Tibial nerve (tissue), 3 donors: ENCODE data around the gene LCLAT1.

Source experiments
- POLR2A ChIP-seq, 2 donors: fragments of 450-650 bp; IDR thresholded peaks; one replicate each; pipeline ENCODE4 v1.6.1; 2017; ENCODE audit warnings: antibody characterized with exemption in 2 of 2, mild to moderate bottlenecking in 2 of 2, moderate library complexity in 2 of 2
- TF ChIP-seq, protein P1 (sequence below), 5 experiments: fragments of 200-600 bp in 3 of 5; fragments of 450-650 bp in 2 of 5; sonication (generic) in 3 of 5; IDR thresholded peaks; one replicate each; pipeline ENCODE4 v1.5.1; 2016 to 2019; ENCODE audit warnings: antibody characterized with exemption in 5 of 5, mild to moderate bottlenecking in 3 of 5, moderate library complexity in 2 of 5

DNA sequence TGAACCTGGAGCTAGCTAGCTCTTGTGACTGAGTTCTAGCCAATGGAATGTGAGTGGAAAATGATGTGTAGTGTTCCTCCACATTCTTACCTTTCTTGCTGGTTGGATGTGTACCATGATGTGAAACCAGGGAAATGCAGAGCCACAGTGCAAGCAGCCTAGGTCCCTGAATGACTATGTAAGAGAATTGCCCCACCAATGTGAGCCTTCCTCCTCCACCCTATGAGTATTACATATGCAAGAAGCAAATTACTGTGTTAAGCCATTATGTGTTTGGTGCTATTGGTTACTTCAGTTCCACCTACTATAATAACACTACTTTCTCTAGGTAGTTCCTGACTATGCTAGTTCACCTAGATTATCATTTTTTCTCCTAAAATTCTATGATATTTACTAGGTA lies 39.6 kb downstream of the LCLAT1 start:
- TF ChIP-seq, protein P1, sequence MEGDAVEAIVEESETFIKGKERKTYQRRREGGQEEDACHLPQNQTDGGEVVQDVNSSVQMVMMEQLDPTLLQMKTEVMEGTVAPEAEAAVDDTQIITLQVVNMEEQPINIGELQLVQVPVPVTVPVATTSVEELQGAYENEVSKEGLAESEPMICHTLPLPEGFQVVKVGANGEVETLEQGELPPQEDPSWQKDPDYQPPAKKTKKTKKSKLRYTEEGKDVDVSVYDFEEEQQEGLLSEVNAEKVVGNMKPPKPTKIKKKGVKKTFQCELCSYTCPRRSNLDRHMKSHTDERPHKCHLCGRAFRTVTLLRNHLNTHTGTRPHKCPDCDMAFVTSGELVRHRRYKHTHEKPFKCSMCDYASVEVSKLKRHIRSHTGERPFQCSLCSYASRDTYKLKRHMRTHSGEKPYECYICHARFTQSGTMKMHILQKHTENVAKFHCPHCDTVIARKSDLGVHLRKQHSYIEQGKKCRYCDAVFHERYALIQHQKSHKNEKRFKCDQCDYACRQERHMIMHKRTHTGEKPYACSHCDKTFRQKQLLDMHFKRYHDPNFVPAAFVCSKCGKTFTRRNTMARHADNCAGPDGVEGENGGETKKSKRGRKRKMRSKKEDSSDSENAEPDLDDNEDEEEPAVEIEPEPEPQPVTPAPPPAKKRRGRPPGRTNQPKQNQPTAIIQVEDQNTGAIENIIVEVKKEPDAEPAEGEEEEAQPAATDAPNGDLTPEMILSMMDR (IDR thresholded peaks at IDR 0.05), result no peak
- no peak for TF ChIP-seq POLR2A (IDR thresholded peaks at IDR 0.05)
